Neural progenitor cell (in vitro differentiated cells): Measurements from ENCODE around the gene SMIM15. TPM values are rescaled to one million over a fixed set of nuclear protein-coding genes. Genes with fewer than 3 reads are reported as not detected.

Experiments
- DNase-seq: peaks from one replicate; pipeline ENCODE4 v3.0.0-alpha.2; 2016; ENCODE audit warnings: low spot score
- H2AFZ ChIP-seq: fragments of 200-600 bp; sonication (generic); replicated peaks from 2 replicates; pipeline ENCODE4 v1.6.1; 2016; ENCODE audit warnings: antibody characterized with exemption
- H3F3A ChIP-seq: fragments of 200-600 bp; sonication (generic); 2 replicates; pipeline ENCODE4 v1.6.1; 2016; ENCODE audit warnings: antibody characterized with exemption, low read depth
- H3K27ac ChIP-seq: fragments of 200-600 bp; sonication (generic); 2 replicates; pipeline ENCODE4 v1.5.1; 2016; ENCODE audit warnings: mild to moderate bottlenecking
- H3K27me3 ChIP-seq: fragments of 200-600 bp; sonication (generic); 2 replicates; pipeline ENCODE4 v1.6.1; 2016; ENCODE audit warnings: mild to moderate bottlenecking, moderate library complexity
- H3K36me3 ChIP-seq: fragments of 200-600 bp; sonication (generic); 2 replicates; pipeline ENCODE4 v1.5.1; 2016
- H3K4me1 ChIP-seq: fragments of 200-600 bp; sonication (generic); 2 replicates; pipeline ENCODE4 v1.6.1; 2016; ENCODE audit warnings: mixed run types
- H3K4me2 ChIP-seq: fragments of 200-600 bp; sonication (generic); 2 replicates; pipeline ENCODE4 v1.6.1; 2016
- H3K4me3 ChIP-seq: fragments of 200-600 bp; sonication (generic); 2 replicates; pipeline ENCODE4 v1.5.1; 2016
- H3K79me2 ChIP-seq: fragments of 200-600 bp; sonication (generic); 2 replicates; pipeline ENCODE4 v1.6.1; 2016; ENCODE audit warnings: low read depth
- H3K9ac ChIP-seq: fragments of 200-600 bp; sonication (generic); 2 replicates; pipeline ENCODE4 v1.6.1; 2016
- H3K9me3 ChIP-seq: fragments of 200-600 bp; sonication (generic); 2 replicates; pipeline ENCODE4 v1.5.1; 2016; ENCODE audit warnings: low read depth
- H4K20me1 ChIP-seq: fragments of 200-600 bp; sonication (generic); 2 replicates; pipeline ENCODE4 v1.6.1; 2016; ENCODE audit warnings: low read depth
- H3K27ac Mint-ChIP-seq: 3 replicates; pipeline ENCODE4 v1.8.0; 2021; ENCODE audit warnings: mixed read lengths
- H3K27me3 Mint-ChIP-seq: 2 replicates; pipeline ENCODE4 v1.8.0; 2022; ENCODE audit warnings: low read depth, mild to moderate bottlenecking, inconsistent platforms, moderate library complexity, mixed read lengths; ENCODE audit not compliant: insufficient read depth
- H3K36me3 Mint-ChIP-seq: 3 replicates; pipeline ENCODE4 v1.8.0; 2021; ENCODE audit warnings: mixed read lengths
- H3K4me1 Mint-ChIP-seq: 3 replicates; pipeline ENCODE4 v1.8.0; 2021; ENCODE audit warnings: mixed read lengths
- H3K4me3 Mint-ChIP-seq: 3 replicates; pipeline ENCODE4 v1.8.0; 2021; ENCODE audit warnings: mild to moderate bottlenecking, moderate library complexity, mixed read lengths
- H3K9me3 Mint-ChIP-seq: 3 replicates; pipeline ENCODE4 v1.8.0; 2020; ENCODE audit warnings: mixed read lengths
- CTCF ChIP-seq: fragments of 200-600 bp; sonication (generic); IDR thresholded peaks from 2 replicates; pipeline ENCODE4 v1.5.1; 2017; ENCODE audit warnings: antibody characterized with exemption, mild to moderate bottlenecking
- EZH2 ChIP-seq: fragments of 200-600 bp; sonication (generic); IDR thresholded peaks from 2 replicates; pipeline ENCODE4 v1.6.1; 2017; ENCODE audit warnings: antibody characterized with exemption, mild to moderate bottlenecking, moderate library complexity
- EZH2phosphoT487 ChIP-seq: fragments of 200-600 bp; sonication (generic); IDR thresholded peaks from 2 replicates; pipeline ENCODE4 v1.6.1; 2017; ENCODE audit warnings: antibody characterized with exemption
- total RNA-seq: library from RNA; depleted of rRNA; stranded (reverse); fragments of >200 nt; gene quantifications from 2 replicates; pipeline ENCODE4 v1.2.3, GENCODE V29; 2015; ENCODE audit warnings: low replicate concordance

Gene SMIM15
- total RNA-seq, 1 donor from 2014 or later = 40.9 TPM

GRCh38 chr5:61159836-61160235 is 2.4 kb downstream of the SMIM15 start:
- no peak overlapping the region for H3K27ac ChIP-seq
- no peak overlapping the region for H3K9ac ChIP-seq
- H3K36me3 Mint-ChIP-seq = peaks cover 28% of the 10 kb centered on the region
- H3K9me3 Mint-ChIP-seq = peaks cover 6% of the 10 kb centered on the region
- no peaks in the 10 kb centered on the region for H3K9me3 ChIP-seq
- H3K27me3 ChIP-seq = no peaks in the 10 kb centered on the region
- H2AFZ ChIP-seq = no peak overlapping the region
- H4K20me1 ChIP-seq = no peaks in the 10 kb centered on the region
- no peak overlapping the region for H3K4me3 ChIP-seq
- H3K4me3 Mint-ChIP-seq = peak overlapping the region; percentile 71
- peaks cover 12% of the 10 kb centered on the region for H3K36me3 ChIP-seq
- H3K79me2 ChIP-seq = peaks cover 67% of the 10 kb centered on the region
- H3K4me2 ChIP-seq = no peak overlapping the region
- no peak for DNase-seq
- H3K27ac Mint-ChIP-seq = no peak overlapping the region
- TF ChIP-seq EZH2phosphoT487 (no peak), EZH2 (no peak), CTCF (no peak)
- no peaks in the 10 kb centered on the region for H3F3A ChIP-seq
- H3K4me1 Mint-ChIP-seq = peaks cover 21% of the 10 kb centered on the region
- peaks cover 18% of the 10 kb centered on the region for H3K4me1 ChIP-seq
- peaks cover 3% of the 10 kb centered on the region for H3K27me3 Mint-ChIP-seq

GRCh38 chr5:61159070-61159469 is 3.2 kb downstream of the SMIM15 start:
- no peak for DNase-seq
- no peak overlapping the region for H3K4me3 Mint-ChIP-seq
- no peak for TF ChIP-seq CTCF
- TF ChIP-seq EZH2phosphoT487 = no peak
- no peak for TF ChIP-seq EZH2
- Histone ChIP-seq H3K4me1 (peaks cover 18% of the 10 kb centered on the region), H4K20me1 (no peaks in the 10 kb centered on the region), H3K9ac (no peak overlapping the region), H3K4me3 (no peak overlapping the region), H2AFZ (no peak overlapping the region), H3K4me2 (no peak overlapping the region), H3K79me2 (peaks cover 59% of the 10 kb centered on the region), H3F3A (no peaks in the 10 kb centered on the region), H3K27ac (no peak overlapping the region), H3K27me3 (no peaks in the 10 kb centered on the region), H3K36me3 (peaks cover 12% of the 10 kb centered on the region), H3K9me3 (no peaks in the 10 kb centered on the region)
- peaks cover 4% of the 10 kb centered on the region for H3K9me3 Mint-ChIP-seq
- H3K36me3 Mint-ChIP-seq = peaks cover 29% of the 10 kb centered on the region
- H3K4me1 Mint-ChIP-seq = peaks cover 18% of the 10 kb centered on the region
- peaks cover 3% of the 10 kb centered on the region for H3K27me3 Mint-ChIP-seq
- H3K27ac Mint-ChIP-seq = no peak overlapping the region

- Mint-ChIP-seq H3K36me3 (peaks cover 22% of the 10 kb centered on the region), H3K4me1 (no peaks in the 10 kb centered on the region), H3K27ac (no peak overlapping the region), H3K4me3 (no peak overlapping the region), H3K9me3 (peaks cover 2% of the 10 kb centered on the region), H3K27me3 (peaks cover 3% of the 10 kb centered on the region)
- H3K9ac ChIP-seq = no peak overlapping the region
- TF ChIP-seq CTCF (no peak), EZH2 (no peak), EZH2phosphoT487 (no peak)
- H4K20me1 ChIP-seq = no peaks in the 10 kb centered on the region
- no peaks in the 10 kb centered on the region for H3K9me3 ChIP-seq
- no peaks in the 10 kb centered on the region for H3K79me2 ChIP-seq
- no peaks in the 10 kb centered on the region for H3K36me3 ChIP-seq
- no peaks in the 10 kb centered on the region for H3K4me1 ChIP-seq
- H3K27me3 ChIP-seq = no peaks in the 10 kb centered on the region
- H2AFZ ChIP-seq = no peak overlapping the region
- no peak overlapping the region for H3K27ac ChIP-seq
- no peak overlapping the region for H3K4me2 ChIP-seq
- no peak for DNase-seq
- H3F3A ChIP-seq = no peaks in the 10 kb centered on the region
- no peak overlapping the region for H3K4me3 ChIP-seq
These were observed 10.4 kb downstream of the SMIM15 start for GRCh38 chr5:61151893-61152292.
